GDM1 (cell line): Measurements from ENCODE around the gene MRPL43.

Experiments
- DNase-seq: peaks from one replicate; lab custom pipeline; 2025; lab: John Stamatoyannopoulos, UW

MRPL43 gene

DNA sequence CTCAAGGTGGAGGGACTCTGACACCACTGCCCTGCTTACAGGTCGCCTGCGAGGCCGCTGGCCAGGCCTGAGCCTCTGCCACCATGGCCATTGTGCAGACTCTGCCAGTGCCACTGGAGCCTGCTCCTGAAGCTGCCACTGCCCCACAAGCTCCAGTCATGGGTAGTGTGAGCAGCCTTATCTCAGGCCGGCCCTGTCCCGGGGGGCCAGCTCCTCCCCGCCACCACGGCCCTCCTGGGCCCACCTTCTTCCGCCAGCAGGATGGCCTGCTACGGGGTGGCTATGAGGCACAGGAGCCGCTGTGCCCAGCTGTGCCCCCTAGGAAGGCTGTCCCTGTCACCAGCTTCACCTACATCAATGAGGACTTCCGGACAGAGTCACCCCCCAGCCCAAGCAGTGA is 15.2 kb upstream of the MRPL43 start:
- DNase-seq, result no peak

DNA sequence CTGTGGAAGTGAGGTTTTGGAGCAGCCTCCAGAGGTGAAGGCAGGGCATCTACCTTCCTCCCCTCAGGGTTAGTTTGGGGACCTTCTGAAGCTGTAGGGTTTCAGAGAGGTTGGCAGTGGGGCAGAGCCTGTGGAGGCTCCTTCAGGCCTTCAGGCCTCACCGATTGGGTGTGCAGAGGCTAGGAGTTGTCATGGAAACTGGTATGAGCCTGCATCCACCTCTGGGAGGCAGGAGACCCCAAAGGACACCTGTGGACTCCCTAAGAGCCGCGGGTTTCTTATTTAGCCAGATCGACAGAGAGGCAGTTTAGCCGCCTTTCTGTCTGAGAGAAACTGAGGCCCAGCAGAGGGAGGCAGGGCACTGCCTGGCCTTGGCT is 14.3 kb upstream of the MRPL43 start:
- no peak for DNase-seq

DNA sequence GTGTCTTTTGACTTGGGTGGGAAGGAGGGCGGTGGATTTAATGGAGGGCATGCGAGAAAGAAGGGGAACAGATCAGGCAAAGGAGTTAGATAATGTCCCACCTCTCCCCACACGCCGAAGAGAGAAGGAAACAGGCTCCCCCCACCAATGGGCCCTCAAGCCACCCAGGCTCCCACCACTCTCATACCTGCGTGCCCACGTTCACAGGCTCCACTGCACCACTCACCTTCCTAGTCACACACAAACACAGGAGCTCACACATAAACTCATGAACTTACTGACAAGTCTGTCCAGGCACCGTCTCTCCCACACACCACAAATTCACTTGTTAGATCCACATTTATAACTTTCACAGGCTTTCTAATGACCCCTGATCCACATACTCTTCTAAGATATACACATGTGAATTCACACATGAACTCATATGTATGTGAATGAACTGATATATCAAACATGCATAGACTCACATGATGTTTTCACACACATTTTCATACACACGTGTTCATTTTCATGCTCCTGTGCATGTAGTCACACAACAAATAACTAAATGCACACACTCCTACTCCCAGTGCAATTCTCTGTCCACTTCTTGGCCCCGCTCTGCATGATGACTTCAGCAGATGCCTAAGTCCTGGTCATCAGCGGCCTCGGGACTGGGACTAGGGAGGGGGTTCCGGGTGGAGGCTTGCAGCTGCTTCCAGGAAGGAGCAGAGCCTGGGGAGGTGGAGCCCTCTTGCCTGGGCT is 13.8 kb upstream of the MRPL43 start:
- DNase-seq, result no peak

DNA sequence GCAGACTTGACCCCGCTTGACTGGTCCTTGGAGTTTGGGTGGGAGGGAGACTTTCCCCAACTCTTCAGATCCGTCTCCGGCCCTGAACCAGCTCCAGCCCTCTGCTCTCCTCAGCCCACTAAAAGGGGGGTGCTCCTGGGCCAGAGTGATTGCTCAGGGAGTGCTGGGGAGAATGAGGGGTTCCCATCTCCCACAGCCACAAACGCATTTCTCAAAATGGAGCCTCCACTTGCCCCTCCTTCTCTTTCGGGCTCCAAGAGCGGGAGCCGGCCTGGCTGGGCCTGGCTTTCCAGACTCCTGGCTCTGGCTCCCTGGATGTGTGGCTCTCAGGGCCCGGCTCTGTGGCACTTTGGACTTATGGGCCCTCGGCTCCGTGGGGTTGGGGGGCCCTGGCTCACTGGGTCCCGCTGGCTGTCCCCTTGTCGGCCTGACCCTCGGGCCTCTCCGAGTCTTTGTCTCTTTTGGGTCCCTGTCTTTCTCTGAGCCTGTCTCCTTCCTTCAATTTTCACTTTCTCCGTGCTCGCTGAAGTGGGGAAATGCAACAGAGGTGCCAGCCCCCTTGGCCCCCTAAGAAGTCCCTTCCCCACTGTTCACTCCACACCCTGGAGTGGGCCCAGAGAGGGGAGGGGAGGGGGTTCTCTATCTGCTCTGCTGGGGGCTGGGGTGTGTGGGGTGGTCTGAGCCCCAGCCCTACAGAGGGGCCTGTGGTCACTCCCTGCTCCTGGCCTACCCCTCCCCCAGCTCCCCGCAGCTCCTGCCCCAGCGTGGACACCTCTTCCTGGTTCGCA is 13.0 kb upstream of the MRPL43 start:
- no peak for DNase-seq

DNA sequence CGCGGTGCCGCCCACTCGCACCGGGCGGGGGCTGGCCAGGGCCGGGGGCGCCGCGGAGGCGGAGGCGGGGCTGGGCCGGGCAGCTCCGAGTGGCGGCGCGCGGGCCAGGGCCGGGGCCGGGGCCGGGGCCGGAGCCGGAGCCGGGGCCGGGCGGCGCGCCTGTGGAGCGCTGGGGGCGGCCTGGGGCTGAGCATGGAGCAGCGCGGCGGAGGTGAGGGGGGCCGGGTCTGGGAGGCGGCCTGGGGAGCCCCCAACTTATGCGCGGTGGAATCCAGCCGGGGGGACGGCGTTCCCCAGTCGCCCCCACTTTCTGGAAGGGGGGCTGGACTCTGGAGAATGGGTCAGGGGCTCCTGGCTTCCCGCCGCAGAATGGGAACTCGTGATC is 12.4 kb upstream of the MRPL43 start, which contains the start of gene LZTS2:
LZTS2 (plus strand) TSS at position 67 of the 385 bp plus-strand sequence. CDS start 2,731 bp downstream, outside the sequence.
- no peak for DNase-seq

DNA sequence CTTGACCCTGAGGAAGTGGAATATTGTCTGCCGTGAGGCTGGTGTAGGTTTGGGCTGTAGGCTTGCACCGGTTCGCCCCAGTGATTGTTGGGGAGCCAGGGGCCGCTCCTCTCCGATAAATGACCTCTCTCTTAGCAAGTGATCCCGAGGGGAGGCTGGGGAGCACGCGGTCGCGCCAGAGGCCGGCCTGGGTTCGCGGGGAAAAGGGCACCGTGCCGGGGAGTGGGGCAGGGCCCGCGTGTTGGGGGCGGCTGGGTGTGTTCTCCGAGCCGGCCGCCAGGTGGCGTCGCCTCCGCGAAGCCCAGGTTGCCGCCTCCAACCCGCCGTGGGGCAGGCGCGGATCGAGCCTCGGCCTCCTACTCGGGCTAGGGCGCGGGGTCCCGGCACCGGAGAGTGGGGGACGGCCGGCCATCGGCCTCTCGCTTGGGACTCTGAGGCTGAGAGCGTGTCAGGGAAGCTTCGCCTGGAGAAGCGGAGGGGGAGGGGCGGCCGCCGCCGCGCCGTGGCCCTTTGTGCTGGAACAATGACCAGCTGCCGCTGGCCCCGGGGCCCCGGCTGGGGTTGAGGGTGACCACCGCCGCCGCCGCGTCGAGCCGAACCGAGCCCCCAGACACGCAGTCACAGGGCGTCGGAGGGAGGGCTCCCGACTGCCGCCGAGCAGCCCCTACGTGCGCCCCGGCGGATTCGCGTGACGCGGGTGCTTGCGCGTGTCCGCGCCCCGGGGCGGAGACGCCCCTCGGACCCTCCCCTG is 11.9 kb upstream of the MRPL43 start:
- peak; percentile 74 for DNase-seq

DNA sequence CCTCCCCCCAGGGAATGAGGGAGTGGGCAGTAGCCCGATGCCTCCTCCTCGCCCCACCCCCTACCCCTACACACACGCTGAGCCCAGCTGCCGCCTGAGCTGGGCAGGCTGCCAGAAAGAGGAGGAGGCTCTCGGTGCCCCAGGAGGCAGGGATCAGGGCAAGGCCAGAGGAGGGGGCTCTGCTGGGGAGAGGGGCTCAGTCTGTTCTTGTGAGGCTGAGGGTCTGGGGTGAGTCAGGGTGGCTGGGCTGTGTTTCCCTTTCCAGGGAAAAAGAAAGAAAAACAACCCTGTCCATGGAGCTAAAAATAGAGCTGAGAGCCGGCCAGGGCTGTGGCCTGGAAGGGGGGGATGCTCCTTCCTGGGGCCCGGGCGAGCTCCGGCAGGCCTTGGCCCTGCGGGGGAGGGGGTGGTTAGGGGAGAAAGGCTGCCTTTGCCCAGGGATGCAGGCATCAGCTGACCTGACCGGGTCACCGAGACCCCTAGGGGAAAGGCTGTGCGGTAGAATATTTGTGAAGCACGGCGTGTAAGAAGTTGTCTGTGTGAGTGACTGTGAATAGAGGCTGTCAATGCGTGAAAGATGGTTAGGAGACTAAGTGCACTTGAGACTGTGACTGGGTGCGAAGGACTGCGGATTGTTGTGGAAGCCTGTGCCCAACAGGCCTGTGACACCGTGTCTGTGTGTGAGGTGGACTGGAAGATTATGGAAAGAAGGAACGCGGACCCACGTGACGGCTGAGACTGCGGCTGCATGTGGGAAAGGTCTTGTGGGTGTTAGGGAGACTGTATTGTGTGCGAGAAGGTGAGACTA is 11.1 kb upstream of the MRPL43 start:
- peak; percentile 71 for DNase-seq

DNA sequence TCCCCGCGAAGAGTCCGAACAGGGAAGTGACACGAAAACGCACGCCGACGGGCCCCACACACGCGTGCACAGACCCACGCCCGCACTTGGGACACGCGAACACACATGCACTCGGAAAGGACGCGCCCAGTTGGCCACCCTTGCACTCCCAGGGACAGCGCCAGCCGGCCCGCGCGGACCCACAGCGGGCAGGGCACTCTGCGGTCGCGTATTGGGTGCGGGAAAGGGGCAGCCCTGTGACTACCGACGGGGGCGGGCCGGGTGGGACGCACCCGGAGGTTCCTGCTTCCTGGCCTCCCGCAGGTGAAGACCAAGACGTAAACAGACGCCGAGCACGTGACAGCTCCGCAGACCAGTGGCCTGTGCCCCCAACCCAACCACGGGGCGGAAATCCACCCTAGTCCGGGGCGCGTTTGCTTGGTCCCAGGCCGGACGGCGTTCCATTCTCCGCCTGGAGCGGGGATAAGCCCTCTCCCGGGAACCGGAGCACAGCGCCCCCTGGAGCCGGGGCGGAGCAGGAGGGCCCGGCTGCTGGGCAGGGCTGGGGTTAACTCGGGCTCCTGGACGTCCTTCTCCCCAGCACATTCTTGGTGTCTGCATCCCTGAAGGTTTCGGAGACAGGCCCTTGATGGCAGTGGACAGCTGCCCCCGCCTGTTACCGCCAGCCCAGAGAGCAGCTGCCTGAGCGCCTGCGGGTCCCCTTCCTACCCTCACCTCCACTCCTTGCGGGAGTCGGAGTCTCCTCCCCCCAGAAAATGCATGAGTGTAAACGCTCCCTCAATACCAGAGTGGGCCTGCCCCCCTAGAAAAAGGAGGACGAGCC is 10.3 kb upstream of the MRPL43 start:
- DNase-seq, result peak; percentile 72

DNA sequence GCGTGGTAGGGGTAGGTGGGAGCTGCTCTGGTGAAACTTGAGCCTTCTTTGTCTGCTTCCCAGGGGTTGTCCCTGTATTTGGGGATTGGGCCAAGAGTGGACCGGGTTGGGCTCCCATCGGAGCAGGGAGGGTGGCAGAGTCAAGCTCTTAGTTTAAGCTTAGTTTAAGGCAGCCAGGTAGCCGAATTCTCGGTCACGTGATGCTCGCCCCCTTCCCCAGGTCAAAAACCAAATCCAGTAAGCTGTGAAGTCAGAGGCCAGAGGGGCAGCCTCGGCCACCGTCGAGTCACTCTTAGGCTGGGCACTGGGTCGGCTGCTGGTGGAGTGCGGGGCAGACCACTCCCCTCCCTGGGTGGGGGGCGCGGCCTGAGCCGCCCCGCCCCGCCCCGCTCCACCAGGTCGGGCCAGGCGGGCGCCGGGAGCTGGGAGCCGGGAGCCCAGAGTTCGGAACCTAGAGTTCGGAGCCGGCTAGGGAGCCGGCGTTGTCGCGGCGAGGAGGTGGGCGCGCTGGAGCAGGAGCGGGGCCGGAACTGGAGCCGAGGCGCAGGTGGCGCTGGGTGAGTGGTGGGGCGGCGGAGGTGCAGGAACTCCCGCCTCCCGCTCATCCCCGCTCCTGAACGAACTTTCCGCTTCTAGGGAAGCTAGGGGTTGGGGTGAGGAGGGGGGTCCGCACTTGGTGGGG is 9.5 kb upstream of the MRPL43 start:
- DNase-seq, result peak; percentile 34

DNA sequence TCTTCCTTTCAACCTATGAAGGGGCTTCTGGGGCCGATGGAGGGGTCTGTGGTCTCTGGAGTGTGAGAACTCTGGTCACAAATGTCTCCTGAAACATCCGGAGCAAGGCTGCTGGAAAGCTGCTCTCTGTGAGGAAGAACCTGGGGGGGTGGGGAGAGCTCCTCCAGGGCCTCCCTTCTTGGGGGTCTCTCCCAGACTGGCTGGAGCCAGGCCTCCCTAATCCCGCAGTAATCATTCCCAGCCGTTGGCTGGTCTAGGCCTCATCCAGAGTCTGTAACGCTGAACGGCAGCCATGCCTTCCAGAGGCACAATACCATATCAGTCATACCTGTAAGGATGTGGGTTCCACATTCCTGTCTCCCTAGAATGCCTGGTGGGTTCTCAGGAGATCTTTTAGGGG is 7.9 kb upstream of the MRPL43 start:
- DNase-seq, result no peak

DNA sequence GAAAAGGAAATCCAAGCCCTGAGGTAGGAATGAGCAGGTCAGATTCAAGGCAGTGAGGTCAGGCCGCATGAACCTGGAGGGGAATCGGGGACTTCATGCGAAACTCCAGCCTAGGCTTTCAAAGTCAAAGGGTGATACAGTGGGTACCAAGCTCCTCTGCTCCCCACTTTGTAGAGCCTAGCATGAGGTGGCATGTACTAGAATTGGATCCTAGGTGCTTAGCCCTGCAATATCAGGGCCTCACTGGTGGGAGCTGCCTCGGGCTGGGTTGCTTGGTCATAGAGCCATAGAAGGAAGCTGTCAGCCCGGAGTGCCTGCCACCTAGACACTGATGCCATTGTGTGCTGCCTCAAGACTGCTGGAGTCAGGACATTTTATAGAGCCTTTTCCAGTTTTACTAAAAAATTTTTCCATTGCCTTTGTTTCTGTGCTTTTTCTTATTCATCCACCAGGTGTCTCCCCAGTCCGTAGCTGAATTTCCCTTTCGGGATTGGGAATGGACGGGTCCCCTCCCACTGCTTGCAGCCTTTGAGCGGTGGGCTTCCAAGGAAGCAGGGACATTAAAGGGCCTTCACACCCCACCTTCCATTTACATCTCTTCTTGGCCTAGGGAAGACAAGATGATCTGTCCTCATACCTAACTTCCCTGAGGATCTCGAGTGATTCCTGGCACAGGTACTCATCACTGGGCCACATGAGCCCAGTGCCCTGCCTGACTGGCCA is 6.8 kb upstream of the MRPL43 start:
- DNase-seq, result no peak

DNA sequence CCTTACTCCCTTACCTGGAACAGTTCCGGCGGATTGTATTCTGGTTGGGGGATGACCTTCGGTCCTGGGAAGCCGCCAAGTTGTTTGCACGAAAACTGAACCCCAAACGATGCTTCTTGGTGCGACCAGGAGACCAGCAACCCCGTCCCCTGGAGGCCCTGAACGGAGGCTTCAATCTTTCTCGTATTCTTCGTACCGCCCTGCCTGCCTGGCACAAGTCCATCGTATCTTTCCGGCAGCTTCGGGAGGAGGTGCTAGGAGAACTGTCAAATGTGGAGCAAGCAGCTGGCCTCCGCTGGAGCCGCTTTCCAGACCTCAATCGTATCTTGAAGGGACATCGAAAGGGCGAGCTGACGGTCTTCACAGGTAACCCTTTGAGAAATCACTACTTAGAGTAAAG is 1.8 kb upstream of the MRPL43 start:
- DNase-seq, result no peak

DNA sequence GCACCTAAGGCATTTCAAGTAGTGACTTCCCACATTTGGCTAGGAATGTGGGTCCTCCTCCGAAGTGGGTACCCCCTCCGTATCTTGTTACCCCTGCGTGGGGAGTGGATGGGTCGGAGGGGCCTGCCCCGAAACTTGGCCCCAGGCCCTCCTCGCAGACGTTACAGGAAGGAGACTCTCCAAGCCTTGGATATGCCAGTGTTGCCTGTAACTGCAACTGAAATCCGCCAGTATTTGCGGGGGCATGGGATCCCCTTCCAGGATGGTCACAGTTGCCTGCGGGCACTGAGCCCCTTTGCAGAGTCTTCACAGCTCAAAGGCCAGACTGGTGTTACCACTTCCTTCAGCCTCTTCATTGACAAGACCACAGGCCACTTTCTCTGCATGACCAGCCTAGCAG is 869 bp upstream of the MRPL43 start:
- DNase-seq, result no peak

DNA sequence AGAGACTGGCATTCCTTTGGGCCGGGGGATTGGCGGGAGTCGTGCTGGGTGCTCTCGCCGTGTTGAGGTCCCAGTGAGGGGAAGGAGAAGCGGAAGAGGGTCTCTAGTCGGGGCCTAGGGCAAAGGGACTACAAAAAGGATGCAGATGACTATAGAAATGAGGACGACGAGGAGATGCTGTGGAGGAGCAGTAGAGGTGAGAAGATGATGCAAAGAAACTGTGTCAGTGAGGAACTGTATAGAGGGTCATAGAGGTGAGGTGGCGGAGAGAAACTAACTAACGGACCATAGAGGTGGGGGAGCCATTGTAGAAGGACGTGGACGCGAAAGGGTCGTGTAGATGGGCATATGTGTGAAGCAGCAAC is 370 bp upstream of the MRPL43 start:
- no peak for DNase-seq

DNA sequence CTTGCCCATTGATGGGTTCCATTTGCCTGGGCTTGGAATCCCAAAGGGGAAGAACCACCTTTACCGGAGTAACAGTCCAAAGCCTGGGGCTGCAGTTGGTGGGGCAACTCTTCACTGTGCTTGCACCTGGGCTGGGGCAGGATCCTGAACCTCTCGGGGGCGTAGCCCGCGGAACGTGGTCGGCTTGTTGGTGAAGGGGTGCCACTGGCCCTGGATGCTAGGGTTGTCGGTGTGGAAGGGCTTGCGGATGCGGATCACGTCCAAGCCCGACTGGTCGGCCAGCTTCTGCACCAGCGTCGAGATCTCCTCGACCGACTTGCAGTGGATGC is 710 bp downstream of the MRPL43 start:
- DNase-seq, result no peak

DNA sequence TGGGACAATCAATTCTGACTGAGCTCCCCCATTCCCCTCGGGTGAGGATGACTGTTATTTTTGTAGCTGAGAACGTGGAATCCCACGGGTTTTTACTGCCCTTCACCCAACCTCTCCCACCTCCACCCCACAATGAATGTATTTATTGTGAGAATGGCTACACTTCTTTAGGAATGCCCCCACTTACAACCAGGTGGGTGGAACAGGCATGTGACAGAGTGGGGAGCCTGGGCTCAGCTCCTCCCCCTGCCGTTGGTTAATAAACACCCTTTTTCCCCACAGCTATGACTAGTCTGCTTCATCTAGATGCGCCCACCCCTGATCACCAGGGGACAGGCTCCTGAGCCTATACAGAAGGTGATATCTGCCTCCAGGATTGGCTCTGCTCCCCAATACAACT is 2.0 kb downstream of the MRPL43 start:
- DNase-seq, result no peak

DNA sequence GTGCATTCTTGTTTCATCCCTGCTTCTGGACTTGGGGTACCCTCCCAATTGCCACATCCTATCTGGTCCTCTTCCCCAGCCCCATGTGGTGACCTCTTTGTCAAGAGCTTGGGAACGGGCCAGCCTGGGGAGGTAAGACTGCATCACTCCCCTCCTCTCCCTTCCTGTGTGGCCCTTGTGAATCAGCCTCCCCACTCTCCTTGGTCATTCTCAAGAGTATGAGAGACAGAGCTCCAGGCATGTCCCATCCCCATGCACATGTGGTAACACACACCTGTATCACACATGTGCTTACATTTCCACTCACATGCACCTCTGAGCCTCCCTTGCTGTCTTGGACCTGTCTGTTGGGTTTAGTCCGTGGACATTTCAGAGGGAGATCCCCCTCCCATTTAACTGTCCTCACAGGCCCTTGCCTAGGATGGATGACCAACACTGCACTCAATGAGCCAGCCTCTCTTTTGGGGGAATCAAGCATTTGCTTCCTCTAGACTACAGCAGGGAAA is 2.6 kb downstream of the MRPL43 start:
- no peak for DNase-seq

DNA sequence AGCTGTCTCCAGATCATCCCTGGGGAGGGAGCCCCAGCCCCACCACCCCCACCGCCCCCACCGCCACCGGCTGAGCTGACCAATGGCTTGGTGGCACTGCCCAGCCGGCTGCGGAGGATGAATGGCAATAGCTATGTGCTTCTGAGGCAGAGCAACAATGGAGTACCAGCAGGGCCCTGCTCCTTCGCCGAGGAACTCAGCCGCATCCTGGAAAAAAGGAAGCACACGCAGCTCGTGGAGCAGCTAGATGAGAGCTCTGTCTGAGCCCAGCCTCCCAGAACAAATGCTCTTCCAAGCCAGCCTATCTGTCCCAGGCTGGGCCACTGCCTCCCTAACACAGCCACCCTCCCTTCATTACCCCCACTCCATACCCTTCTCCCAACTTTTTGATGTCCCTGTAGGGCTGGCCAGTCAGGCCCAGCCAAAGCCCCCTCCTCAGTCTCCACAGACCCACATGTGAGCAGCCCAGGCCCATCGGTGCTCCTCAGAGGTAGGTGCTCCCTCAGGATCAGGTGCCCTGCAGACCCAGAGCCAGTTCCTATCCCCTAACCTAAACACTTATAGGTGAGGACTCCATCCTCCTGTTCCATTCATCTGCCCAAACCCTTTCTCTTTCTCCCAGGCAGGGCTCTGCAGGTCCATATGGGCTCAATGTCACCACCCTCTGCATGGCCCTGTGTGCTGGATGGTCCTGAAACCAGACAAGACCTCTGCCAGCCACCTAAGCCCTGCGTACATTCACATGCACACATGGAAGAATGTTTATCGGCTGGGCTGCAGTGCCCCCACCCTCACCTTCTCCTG is 3.2 kb downstream of the MRPL43 start:
- no peak for DNase-seq
